Cardiac muscle cell (in vitro differentiated cells and primary cell): Measurements from ENCODE around the gene TMPRSS12. TPM values are rescaled to one million over a fixed set of nuclear protein-coding genes. Genes with fewer than 3 reads are reported as not detected.

ENCODE experiments used
- DNase-seq, 2 donors: peaks; one replicate each; pipeline versions ENCODE4 v3.0.0 to v3.0.0-alpha.2; 2010 to 2017; ENCODE audit warnings: low read depth in 1 of 2, low spot score in 1 of 2
- H3K27ac ChIP-seq: fragments of 200-600 bp; sonication (generic); 2 replicates; pipeline ENCODE4 v1.5.1; 2016
- H3K27me3 ChIP-seq: fragments of 200-600 bp; sonication (generic); 2 replicates; pipeline ENCODE4 v1.6.0; 2016; ENCODE audit warnings: control low read depth
- H3K36me3 ChIP-seq: fragments of 200-600 bp; sonication (generic); 2 replicates; pipeline ENCODE4 v1.5.1; 2016; ENCODE audit warnings: control low read depth
- H3K4me1 ChIP-seq: fragments of 200-600 bp; sonication (generic); 2 replicates; pipeline ENCODE4 v1.8.1; 2017; ENCODE audit warnings: low read depth, mild to moderate bottlenecking, mixed run types
- H3K4me3 ChIP-seq: fragments of 200-600 bp; sonication (generic); 2 replicates; pipeline ENCODE4 v1.5.1; 2016; ENCODE audit warnings: mild to moderate bottlenecking
- H3K9me3 ChIP-seq: fragments of 200-600 bp; sonication (generic); 2 replicates; pipeline ENCODE4 v1.5.1; 2017; ENCODE audit warnings: low read depth, mild to moderate bottlenecking, control low read depth
- polyA plus RNA-seq: library from polyadenylated mRNA; unstranded; fragments of >200 nt; fragmentation: Nextera tagmentation; extraction: Ambion mirVana; gene quantifications from 2 replicates; pipeline ENCODE4 v1.2.1, GENCODE V29; 2016
- total RNA-seq: library from RNA; depleted of rRNA; stranded (reverse); fragments of >200 nt; gene quantifications from 2 replicates; pipeline ENCODE4 v1.2.3, GENCODE V29; 2016
- TF ChIP-seq, protein P1 (sequence below): IDR thresholded peaks from 2 replicates; pipeline ENCODE4 v1.5.1; 2012; ENCODE audit warnings: low read depth, mild to moderate bottlenecking, low read length

The TMPRSS12 gene
- total and polyA plus RNA-seq, 2 experiments from 2014 or later = not detected

DNA sequence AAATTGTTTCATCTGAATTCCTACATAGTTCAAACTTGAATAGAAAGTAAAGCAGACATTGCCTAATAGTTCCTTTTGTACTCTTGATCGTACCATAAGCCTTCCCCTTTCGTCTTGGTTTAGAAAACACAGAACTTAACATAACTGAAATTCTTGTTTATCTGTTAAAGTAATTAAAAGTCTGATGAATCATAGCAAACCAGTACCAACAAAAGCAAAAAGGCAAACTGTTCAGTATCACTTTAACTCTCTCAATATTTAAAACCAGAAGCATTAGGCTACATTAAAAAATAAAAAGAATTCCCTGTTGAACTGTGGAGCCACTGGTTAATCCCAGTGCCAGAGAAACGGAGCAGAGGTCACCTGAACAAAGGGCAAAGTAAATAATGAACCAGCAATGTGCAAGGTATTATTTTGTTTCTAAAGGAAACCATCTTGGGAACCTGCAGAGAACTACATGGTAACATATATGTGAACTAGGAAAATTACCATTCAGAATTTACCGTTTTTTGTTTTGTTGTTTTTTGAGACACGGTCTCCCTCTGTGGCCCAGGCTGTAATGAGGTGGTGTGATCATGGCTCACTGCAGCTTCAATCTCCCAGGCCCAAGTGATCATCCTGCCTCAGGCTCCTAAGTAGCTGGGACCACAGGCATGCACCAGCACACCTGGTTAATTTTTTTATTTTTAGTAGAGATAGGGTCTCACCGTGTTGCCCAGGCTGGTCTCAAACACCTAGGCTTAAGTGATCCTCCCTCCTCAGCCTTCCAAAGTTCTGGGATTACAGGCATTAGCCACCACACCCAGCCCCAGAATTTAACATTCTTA is 92.5 kb downstream of the TMPRSS12 start:
- H3K9me3 ChIP-seq = no peaks in the 10 kb centered on the region
- H3K36me3 ChIP-seq = no peaks in the 10 kb centered on the region
- H3K27me3 ChIP-seq = no peaks in the 10 kb centered on the region
- TF ChIP-seq, protein P1, sequence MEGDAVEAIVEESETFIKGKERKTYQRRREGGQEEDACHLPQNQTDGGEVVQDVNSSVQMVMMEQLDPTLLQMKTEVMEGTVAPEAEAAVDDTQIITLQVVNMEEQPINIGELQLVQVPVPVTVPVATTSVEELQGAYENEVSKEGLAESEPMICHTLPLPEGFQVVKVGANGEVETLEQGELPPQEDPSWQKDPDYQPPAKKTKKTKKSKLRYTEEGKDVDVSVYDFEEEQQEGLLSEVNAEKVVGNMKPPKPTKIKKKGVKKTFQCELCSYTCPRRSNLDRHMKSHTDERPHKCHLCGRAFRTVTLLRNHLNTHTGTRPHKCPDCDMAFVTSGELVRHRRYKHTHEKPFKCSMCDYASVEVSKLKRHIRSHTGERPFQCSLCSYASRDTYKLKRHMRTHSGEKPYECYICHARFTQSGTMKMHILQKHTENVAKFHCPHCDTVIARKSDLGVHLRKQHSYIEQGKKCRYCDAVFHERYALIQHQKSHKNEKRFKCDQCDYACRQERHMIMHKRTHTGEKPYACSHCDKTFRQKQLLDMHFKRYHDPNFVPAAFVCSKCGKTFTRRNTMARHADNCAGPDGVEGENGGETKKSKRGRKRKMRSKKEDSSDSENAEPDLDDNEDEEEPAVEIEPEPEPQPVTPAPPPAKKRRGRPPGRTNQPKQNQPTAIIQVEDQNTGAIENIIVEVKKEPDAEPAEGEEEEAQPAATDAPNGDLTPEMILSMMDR = no peak
- H3K4me1 ChIP-seq = peaks cover 13% of the 10 kb centered on the region
- peak in 1 of 2 donors; percentile 75 for DNase-seq
- no peak overlapping the region for H3K4me3 ChIP-seq
- no peak overlapping the region for H3K27ac ChIP-seq

DNA sequence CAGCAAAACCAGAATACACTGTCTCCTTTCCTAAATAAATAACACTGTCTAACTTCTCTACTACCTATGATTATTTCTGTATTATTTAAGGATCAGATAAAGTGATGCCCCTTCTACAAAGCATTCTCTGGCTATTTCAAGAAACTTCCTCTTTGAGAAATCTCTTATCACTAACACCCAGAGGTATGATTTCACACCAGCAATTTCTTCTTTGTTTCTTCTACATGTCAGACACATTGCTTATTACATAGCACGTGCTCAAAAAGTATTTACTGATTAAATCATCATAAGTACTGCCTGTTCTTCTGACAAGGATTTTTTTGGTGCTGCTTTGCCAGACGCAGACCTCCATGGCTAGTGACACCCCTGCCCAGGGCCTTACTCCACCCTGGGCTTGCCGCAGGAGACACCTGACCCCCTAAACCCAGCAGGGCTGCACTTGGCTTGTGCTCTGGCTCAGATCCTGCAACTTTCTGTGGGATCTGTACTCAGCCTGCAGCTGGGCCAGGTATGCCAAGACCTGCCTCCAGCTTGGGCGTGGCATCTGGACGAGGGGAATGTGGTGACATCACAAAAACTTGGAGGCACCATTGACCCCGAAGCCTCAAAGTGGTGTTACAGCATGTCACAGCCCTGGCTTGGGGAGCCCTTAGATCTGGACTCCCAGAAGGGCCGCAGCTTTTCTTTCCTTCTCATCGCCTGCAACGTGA is 94.2 kb downstream of the TMPRSS12 start:
- DNase-seq = no peak
- no peak overlapping the region for H3K27ac ChIP-seq
- H3K9me3 ChIP-seq = no peaks in the 10 kb centered on the region

More for the DNA sequence above, 94.2 kb downstream of the TMPRSS12 start:
- Histone ChIP-seq H3K27me3 (no peaks in the 10 kb centered on the region), H3K36me3 (no peaks in the 10 kb centered on the region), H3K4me1 (peaks cover 13% of the 10 kb centered on the region), H3K4me3 (no peak overlapping the region)
- TF ChIP-seq, protein P1 = no peak

Other genes with a start within 250 kb of the TMPRSS12 start
- 14.4 and 21.2 TPM in 2 replicates for gene ATF1, start 78.8 kb upstream of the TMPRSS12 start, total RNA-seq
- 26.4 and 34.4 TPM in 2 replicates for gene ATF1, start 78.8 kb upstream of the TMPRSS12 start, polyA plus RNA-seq
- not detected in 2 replicates for gene HIGD1C, start 109.6 kb downstream of the TMPRSS12 start, total RNA-seq
- gene HIGD1C, start 109.6 kb downstream of the TMPRSS12 start, polyA plus RNA-seq = not detected in 2 replicates
- 26.9 and 30.5 TPM in 2 replicates for gene SLC11A2, start 183.5 kb downstream of the TMPRSS12 start, total RNA-seq
- 33.3 and 41.3 TPM in 2 replicates for gene SLC11A2, start 183.5 kb downstream of the TMPRSS12 start, polyA plus RNA-seq
- gene LETMD1, start 205.4 kb downstream of the TMPRSS12 start, total RNA-seq = 30.3 and 47.3 TPM in 2 replicates
- 23.5 and 33.5 TPM in 2 replicates for gene LETMD1, start 205.4 kb downstream of the TMPRSS12 start, polyA plus RNA-seq
- gene CSRNP2, start 240.7 kb downstream of the TMPRSS12 start, total RNA-seq = 19.0 and 21.1 TPM in 2 replicates
- gene CSRNP2, start 240.7 kb downstream of the TMPRSS12 start, polyA plus RNA-seq = 16.9 and 22.5 TPM in 2 replicates